SHP77 (cell line): Measurements from ENCODE around the gene DENND2C.

Source experiments
- DNase-seq, 2 experiments: peaks; one replicate each; lab custom pipeline; 2025; lab: John Stamatoyannopoulos, UW

The DENND2C gene

DNA sequence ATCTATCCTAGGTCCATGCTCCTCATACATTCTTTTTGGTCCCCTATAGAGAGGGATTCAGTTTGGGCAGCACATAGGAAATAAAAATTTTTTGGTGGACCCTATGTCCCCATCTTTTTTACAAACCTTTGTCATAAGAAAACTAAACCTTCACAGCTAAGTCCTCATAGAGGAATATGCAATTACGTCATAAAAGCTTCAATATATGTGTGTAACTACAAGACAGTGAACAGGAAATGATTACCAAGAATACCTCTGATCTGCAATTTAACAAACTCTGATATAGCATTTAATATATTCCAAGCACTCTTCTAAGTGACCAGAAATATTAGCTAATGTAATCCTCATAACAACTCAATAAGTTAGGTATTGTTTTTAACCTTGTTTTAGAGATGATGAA is 6.3 kb upstream of the DENND2C start:
- DNase-seq, result no peak

DNA sequence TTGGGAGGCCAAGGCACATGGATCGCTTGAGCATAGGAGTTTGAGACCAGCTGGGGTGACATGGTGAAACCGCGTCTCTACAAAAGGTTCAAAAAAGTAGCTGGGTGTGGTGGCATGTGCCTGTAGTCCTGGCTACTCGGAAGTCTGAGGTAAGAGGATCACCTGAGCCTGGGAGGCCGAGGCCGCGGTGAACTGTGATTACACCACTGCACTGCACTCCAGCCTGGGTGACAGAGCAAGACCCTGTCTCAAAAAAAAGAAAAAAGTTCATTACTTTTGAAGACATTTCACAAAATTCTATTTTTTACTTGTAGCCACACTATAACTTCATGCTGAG is 2.1 kb upstream of the DENND2C start:
- no peak for DNase-seq

- DNase-seq, result no peak
Observed at GRCh38 chr1:114671011-114671938, 1.4 kb upstream of the DENND2C start.

DNA sequence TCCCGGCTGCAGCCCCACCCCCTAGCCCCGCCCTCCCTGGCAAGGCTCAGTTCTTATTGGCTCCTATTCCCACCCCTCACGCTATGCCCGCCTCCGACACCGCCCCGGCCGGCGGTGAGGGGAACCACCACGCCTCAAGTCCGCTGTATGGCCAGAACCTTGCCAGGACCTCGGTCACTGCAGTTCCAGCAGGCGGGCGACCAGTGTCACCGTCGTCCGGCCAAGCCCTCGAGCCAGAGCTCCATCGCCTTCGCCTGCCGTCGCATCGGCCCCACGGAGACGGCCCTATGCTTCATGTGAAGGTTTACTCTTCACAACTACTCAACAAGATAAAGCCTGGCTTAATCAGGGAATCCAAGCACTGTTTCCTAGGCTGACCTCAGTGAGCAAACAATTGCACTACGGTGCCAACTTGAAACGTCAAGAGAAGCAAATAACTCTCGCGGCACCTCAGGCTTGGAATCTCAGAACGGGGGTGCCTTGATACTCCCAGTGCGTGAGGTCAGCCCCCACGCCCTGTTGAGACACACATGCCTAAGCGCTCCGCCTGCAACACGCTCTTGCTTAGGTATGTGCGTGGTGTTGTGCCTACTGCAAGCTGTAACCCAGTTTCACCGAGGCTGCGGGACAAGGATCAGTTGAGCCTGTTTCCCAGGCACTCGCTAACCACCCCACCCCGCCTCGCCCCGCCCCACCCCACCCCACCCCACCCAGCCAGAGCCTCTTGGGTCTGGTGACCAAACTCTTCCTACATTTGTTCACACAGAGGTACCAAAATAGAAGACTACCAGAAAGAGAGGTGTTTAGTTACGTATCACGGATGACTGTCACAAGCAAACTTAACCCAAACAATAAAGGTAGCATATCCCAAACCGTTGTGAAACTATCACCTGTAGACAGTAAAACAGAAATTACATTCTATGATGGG is 498 bp upstream of the DENND2C start:
- no peak for DNase-seq

- DNase-seq, result no peak
Observed at GRCh38 chr1:114668784-114669561, 876 bp downstream of the DENND2C start.

- no peak for DNase-seq
Observed at GRCh38 chr1:114668373-114668772, 1.5 kb downstream of the DENND2C start.

DNA sequence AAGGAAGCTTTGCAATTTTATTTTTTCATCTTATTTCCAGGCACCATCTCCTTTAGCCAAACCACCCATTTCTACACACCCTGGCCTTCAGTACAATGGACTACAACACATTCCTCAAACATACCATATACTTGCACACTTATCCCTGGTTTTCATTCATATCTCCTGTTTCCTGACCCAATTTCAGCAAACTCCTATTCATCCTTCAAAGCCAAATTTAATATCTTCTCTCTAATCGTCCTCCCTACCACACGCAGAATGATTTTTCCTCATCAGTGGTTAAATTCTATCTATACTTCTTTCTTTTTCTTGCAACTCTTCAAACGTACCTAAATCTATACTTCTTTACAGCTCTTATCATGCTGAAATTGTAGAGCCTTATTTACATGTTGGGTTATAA is 2.9 kb downstream of the DENND2C start:
- DNase-seq, result no peak

- no peak for DNase-seq
Observed at GRCh38 chr1:114660238-114660637, 9.6 kb downstream of the DENND2C start.

DNA sequence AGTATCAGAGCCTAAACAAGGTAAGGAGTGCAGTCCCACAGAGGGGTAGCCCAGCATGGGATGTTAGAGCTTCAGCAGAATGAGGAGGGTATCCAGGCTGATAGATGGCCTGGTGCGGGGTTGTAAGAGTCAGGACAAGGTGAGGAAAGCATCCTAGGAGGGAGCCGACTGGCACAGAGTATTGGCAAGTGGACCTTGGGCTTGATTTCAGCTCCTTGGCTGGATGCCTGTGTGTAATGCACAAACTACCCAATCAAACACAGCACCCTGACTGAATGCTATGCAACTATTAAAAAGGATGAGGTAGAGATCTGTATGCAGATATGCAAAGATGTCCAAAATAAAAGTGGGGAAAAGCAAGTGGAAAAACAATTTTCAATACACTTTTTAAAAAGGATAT is 18.0 kb downstream of the DENND2C start:
- no peak for DNase-seq

GRCh38 chr1:114648503-114648902 is 21.3 kb downstream of the DENND2C start:
- no peak for DNase-seq

DNA sequence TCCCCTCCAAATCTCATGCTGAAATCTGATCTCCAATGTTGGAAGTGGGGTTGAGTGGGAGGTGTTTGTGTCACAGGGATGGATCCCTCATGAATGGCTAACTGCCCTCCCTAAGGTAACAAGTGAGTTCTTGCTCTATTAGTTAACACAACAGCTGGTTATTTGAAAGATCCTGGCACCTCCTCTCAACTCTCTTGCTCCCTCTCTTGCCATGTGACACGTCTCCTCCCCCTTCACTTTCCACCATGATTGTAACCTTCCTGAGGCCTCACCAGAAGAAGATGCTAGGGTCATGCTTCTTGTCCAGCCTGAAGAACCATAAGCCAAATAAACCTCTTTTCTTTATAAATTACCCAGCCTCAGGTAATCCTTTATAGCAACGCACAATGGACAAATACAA is 28.5 kb downstream of the DENND2C start:
- DNase-seq, result no peak

DNA sequence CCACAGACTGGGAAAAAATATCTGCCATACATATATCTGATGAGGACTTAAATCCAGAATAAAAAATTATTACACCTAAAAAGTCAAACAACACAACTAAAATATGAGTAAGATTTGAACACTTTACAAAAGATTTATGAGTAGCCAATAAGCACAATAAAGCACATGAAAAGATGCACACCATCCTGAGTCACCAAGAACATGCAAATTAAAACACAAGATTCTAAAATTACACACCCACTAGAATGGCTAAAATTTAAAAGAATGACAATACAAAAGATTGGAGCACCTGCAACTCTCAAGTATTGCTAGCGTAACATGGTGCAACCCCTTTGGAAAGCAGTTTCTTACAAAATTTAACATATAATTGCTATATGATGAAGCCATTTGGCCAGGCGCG is 30.9 kb downstream of the DENND2C start:
- DNase-seq, result no peak

- DNase-seq, result no peak
Observed at GRCh38 chr1:114632427-114632826, 37.4 kb downstream of the DENND2C start.

DNA sequence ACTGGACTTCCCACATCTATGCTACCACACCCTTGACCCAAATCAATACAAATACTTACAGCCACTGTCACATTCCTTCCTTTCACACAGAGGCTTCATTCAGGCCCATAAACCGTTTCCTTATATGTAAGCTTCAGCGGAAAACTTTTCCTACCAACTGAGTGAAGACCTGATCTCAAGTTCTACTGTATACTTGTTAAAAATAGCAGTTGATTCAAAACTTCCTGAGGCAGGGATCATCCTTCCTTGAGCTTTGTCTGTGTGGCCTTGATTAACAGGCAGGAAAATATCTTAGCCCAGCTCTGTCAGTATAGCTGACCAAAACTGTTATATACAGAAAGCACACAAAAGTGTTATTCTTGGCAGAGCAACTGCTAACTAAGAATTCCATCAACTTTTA is 42.7 kb downstream of the DENND2C start:
- no peak for DNase-seq

DNA sequence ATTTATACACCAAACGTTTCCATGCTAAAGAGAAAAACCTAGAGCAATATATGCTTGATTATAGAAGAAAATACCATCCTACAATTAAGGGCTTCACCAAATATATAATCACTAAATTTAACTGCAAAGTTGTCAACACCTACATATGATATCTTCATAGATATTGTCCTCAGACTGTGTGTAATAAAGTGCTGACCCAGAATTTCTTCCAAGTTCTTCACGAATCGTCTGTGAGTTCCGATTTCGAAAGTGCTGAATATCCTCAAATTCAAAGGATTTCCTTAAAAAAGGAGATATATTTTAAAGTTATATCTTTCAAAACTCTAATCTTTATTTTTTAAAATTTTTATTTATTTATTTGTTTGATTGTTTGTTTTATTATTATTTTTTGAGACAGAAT is 46.5 kb downstream of the DENND2C start:
- no peak for DNase-seq

DNA sequence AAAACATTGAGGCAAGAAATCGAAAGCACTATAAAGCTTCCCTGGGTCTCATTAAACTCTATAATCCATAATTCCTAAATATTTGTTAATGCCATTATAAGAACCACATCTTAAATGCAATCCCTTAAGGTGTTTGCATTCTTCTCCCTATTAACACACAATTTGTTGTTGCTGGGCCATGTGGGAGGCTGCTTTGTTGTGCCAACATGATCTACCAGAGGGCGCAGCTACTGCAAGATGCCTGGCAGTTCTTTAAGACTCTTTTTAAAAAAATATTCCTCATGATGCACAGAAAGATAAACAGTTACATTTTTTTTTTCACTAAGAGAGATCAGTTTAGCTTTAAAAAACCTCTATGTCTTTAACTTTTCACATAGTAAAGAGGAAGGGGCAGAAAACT is 49.4 kb downstream of the DENND2C start:
- no peak for DNase-seq

- DNase-seq, result no peak
Observed at GRCh38 chr1:114618606-114619005, 51.2 kb downstream of the DENND2C start.

GRCh38 chr1:114610546-114611245 is 59.2 kb downstream of the DENND2C start:
- no peak for DNase-seq

GRCh38 chr1:114609826-114610225 is 60.0 kb downstream of the DENND2C start:
- DNase-seq, result no peak

DNA sequence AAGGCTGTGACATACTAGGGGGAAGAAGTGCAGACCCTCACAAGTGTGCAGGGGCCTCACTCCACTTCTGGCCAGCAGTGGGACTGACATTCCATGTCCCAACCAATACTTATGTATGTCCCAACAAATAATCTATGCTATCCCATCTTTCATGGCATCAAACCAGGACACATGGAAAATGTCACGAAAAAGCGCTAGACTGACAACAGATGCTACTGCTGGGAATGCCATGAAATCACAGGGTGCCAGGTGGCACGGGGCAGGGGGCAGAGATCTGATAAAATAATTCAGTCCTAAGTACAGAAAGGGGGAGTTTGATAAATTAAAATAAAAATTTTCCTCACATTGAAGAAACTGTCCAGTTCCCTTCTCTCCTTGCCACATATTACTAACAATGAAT is 60.8 kb downstream of the DENND2C start:
- DNase-seq, result no peak

GRCh38 chr1:114607223-114607622 is 62.6 kb downstream of the DENND2C start:
- DNase-seq, result no peak

GRCh38 chr1:114597949-114598348 is 71.9 kb downstream of the DENND2C start:
- no peak for DNase-seq
